Progenitor cell of endocrine pancreas (in vitro differentiated cells): Measurements from ENCODE around the gene WEE1. TPM values are rescaled to one million over a fixed set of nuclear protein-coding genes. Genes with fewer than 3 reads are reported as not detected.

Source experiments
- DNase-seq: peaks from one replicate; pipeline ENCODE4 v3.0.0; 2021; ENCODE audit warnings: low spot score; ENCODE audit not compliant: unreplicated experiment
- H3K27ac Mint-ChIP-seq: 2 replicates; pipeline ENCODE4 v1.8.0; 2021; ENCODE audit warnings: mild to moderate bottlenecking, moderate library complexity, mixed read lengths
- H3K27me3 Mint-ChIP-seq: 2 replicates; pipeline ENCODE4 v1.8.0; 2021; ENCODE audit warnings: mixed read lengths
- H3K36me3 Mint-ChIP-seq: 2 replicates; pipeline ENCODE4 v1.8.0; 2022; ENCODE audit warnings: mixed read lengths; ENCODE audit not compliant: insufficient read depth
- H3K4me1 Mint-ChIP-seq: 2 replicates; pipeline ENCODE4 v1.8.0; 2021; ENCODE audit warnings: low read depth, mixed read lengths
- H3K4me3 Mint-ChIP-seq: 2 replicates; pipeline ENCODE4 v1.8.0; 2021; ENCODE audit warnings: low read depth, mild to moderate bottlenecking, moderate library complexity, mixed read lengths
- H3K9me3 Mint-ChIP-seq: 2 replicates; pipeline ENCODE4 v1.8.0; 2021; ENCODE audit warnings: low read depth, mixed read lengths
- total RNA-seq: library from RNA; stranded (reverse); gene quantifications from 2 replicates; pipeline ENCODE4 v1.2.1, GENCODE V29; 2021
- TF ChIP-seq, protein P1 (sequence below): fragments of 200-600 bp; sonication (generic); IDR thresholded peaks from one replicate; pipeline ENCODE4 v1.5.0; 2021; ENCODE audit warnings: antibody characterized with exemption, mild to moderate bottlenecking; ENCODE audit not compliant: unreplicated experiment

WEE1 gene
- total RNA-seq, 1 donor from 2014 or later: 154 TPM

- TF ChIP-seq, protein P1, sequence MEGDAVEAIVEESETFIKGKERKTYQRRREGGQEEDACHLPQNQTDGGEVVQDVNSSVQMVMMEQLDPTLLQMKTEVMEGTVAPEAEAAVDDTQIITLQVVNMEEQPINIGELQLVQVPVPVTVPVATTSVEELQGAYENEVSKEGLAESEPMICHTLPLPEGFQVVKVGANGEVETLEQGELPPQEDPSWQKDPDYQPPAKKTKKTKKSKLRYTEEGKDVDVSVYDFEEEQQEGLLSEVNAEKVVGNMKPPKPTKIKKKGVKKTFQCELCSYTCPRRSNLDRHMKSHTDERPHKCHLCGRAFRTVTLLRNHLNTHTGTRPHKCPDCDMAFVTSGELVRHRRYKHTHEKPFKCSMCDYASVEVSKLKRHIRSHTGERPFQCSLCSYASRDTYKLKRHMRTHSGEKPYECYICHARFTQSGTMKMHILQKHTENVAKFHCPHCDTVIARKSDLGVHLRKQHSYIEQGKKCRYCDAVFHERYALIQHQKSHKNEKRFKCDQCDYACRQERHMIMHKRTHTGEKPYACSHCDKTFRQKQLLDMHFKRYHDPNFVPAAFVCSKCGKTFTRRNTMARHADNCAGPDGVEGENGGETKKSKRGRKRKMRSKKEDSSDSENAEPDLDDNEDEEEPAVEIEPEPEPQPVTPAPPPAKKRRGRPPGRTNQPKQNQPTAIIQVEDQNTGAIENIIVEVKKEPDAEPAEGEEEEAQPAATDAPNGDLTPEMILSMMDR: no peak
- H3K4me3 Mint-ChIP-seq: no peak overlapping the region
- H3K27ac Mint-ChIP-seq: peak overlapping the region; percentile 99
- peaks cover 54% of the 10 kb centered on the region for H3K4me1 Mint-ChIP-seq
- no peaks in the 10 kb centered on the region for H3K27me3 Mint-ChIP-seq
- no peak for DNase-seq
- H3K36me3 Mint-ChIP-seq: peaks cover under 1% of the 10 kb centered on the region
- H3K9me3 Mint-ChIP-seq: peaks cover under 1% of the 10 kb centered on the region
Observed at GRCh38 chr11:9566561-9567063, 6.9 kb upstream of the WEE1 start.

DNA sequence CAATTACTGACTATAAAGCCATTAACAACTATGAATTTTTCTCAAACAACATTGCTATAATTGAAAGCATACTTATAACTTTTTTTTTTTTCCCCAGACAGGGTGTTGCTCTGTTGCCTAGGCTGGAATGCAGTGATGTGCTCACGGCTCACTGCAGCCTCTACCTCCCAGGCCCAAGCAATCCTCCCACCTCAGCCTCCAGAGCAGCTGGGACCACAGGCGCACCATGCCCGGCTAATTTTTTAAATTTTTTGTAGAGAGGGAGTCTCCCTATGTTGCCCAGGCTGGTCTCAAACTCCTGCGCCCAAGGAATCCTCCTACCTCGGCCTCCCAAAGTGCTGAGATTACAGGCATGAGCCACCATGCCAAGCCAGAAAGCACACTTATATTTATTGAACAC lies 6.1 kb upstream of the WEE1 start:
- DNase-seq: no peak
- H3K36me3 Mint-ChIP-seq: no peaks in the 10 kb centered on the region
- no peaks in the 10 kb centered on the region for H3K9me3 Mint-ChIP-seq
- peaks cover 62% of the 10 kb centered on the region for H3K4me1 Mint-ChIP-seq
- TF ChIP-seq, protein P1: no peak
- H3K27ac Mint-ChIP-seq: peak overlapping the region; percentile 99
- H3K27me3 Mint-ChIP-seq: no peaks in the 10 kb centered on the region
- no peak overlapping the region for H3K4me3 Mint-ChIP-seq

DNA sequence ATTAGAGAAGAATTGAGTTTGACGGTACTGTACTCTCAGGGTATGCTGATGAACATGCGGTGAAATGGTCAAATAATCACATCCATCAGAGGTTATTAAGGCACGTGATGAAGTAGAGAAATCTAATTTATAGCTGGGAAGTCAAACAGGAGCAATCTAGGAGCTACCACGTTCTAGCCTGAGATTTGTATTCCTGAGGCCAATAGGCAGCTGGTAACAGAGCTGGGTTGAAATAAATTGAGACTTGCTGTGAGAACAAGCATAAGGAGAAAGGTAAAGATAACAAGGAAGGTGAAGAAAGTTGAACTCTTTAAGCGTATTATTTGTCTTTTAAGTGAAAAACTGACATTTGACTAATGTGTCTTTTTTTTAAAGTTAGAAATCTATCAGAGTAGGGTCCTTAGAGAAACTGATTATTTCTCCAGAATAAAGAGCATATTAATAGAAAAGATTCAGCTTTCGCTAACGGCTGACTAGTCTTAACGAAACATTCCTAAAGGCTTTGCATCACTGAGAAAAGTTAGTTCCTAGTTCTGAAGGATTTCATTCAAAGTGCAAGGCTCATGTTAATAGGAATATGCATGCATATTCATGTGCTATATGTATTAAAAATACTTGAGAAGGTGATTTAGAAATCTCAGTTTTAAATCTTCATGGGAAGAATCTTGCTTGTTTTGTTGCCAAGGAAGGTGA lies 5.2 kb upstream of the WEE1 start:
- no peak for DNase-seq
- peak overlapping the region; percentile 99 for H3K27ac Mint-ChIP-seq
- H3K27me3 Mint-ChIP-seq: no peaks in the 10 kb centered on the region
- H3K9me3 Mint-ChIP-seq: no peaks in the 10 kb centered on the region
- H3K36me3 Mint-ChIP-seq: no peaks in the 10 kb centered on the region
- TF ChIP-seq, protein P1: no peak
- H3K4me3 Mint-ChIP-seq: peak overlapping the region; percentile 48
- peaks cover 62% of the 10 kb centered on the region for H3K4me1 Mint-ChIP-seq

DNA sequence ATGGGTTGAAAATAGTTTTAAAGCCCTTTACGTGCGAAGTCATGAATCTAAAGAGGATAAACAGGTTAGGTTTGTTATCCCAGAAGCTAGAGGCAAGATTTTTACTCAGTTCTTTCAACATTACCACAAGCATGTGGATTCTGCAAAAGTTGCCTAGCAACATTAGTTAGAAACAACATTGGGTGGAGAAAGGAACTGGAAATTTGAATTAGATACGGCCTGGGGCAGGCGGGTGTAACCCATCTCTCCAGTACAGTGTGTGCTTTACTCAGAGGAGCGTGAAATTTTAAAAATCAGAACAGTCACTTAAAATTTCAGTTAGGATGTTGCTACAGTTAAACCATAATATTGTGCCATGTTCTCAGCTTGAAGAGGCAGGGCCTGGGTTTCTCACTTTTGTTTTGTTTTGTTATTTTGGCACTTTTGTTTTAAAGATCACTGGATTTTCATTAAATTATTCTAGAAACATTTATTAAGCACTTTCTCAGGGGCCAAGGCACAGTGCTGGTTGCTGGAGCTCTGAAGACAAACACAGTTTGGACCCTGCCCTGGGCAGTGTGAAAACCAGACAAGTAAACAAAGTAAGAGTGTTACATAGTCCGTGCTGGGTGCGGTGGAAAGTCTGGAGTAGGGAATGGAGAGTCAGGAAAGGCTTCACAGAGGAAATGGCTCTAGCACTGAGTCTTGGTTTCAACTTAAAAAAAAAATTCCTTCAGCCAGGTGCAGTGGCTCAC lies 4.4 kb upstream of the WEE1 start:
- DNase-seq: peak; percentile 41
- peak overlapping the region; percentile 48 for H3K4me3 Mint-ChIP-seq
- peaks cover 62% of the 10 kb centered on the region for H3K4me1 Mint-ChIP-seq
- no peaks in the 10 kb centered on the region for H3K36me3 Mint-ChIP-seq
- H3K9me3 Mint-ChIP-seq: no peaks in the 10 kb centered on the region
- peak overlapping the region; percentile 99 for H3K27ac Mint-ChIP-seq
- H3K27me3 Mint-ChIP-seq: no peaks in the 10 kb centered on the region
- TF ChIP-seq, protein P1: no peak

- TF ChIP-seq, protein P1: no peak
- H3K36me3 Mint-ChIP-seq: peaks cover 2% of the 10 kb centered on the region
- peaks cover 59% of the 10 kb centered on the region for H3K4me1 Mint-ChIP-seq
- no peaks in the 10 kb centered on the region for H3K9me3 Mint-ChIP-seq
- DNase-seq: no peak
- H3K27ac Mint-ChIP-seq: peak overlapping the region; percentile 99
- peak overlapping the region; percentile 48 for H3K4me3 Mint-ChIP-seq
- H3K27me3 Mint-ChIP-seq: no peaks in the 10 kb centered on the region
Observed at GRCh38 chr11:9569588-9570164, 3.8 kb upstream of the WEE1 start.
